Activated CD8-positive, alpha-beta memory T cell treated with anti-CD3 and anti-CD28 coated beads for 4 hours (primary cell): Measurements from ENCODE around the gene TSSK3.
"Not testable (repeated sequence)": the region's sequence is repeated elsewhere in the genome, so short reads cannot be mapped to it uniquely, and the experiment has no call there.

ENCODE experiments used
- DNase-seq, 2 donors: peaks; one replicate each; pipeline ENCODE4 v3.0.0-alpha.2; 2020; ENCODE audit warnings: low read depth in 2 of 2

Gene TSSK3

DNA sequence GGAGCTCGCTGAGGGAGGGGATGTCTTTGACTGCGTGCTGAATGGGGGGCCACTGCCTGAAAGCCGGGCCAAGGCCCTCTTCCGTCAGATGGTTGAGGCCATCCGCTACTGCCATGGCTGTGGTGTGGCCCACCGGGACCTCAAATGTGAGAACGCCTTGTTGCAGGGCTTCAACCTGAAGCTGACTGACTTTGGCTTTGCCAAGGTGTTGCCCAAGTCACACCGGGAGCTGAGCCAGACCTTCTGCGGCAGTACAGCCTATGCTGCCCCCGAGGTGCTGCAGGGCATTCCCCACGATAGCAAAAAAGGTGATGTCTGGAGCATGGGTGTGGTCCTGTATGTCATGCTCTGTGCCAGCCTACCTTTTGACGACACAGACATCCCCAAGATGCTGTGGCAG, 1.4 kb downstream of the TSSK3 start:
- DNase-seq, result no peak

- DNase-seq, result no peak
These were observed 2.5 kb downstream of the TSSK3 start for GRCh38 chr1:32364836-32365235.

- no peak for DNase-seq
These were observed 3.1 kb downstream of the TSSK3 start for GRCh38 chr1:32365445-32365844.

DNA sequence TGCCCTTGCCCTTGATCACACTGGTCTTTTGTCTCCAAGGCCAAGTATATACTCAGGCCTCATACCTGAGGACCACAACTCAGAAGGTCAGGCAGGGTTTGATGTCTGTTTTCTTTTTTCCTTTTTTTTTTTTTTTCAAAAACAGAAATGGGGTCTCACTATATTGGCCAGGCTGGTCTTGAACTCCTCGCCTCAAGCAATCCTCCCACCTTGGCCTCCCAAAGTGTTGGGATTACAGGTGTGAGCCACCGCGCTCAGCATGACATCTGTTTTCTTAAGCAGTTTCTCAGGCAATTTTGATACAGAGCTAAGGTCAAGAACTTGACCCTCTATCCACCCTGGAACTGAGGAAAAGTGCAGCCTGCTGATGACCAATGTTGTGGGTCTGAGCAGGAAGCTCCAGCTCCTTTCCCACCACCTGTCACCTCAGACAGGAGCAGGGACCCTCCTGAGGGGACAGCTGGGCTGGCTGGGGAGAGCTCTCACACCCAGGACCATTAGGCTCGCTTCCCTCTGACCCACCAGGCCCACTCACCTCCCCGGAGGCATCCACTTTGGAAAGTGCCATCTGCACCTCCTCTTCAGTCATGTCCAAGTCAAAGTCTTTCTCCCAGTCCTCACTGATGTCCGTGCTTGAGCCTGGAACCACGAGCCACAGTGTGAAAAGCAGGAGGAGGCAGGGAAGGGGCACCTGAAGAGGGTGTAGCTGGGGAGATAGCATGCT, 5.7 kb downstream of the TSSK3 start:
- DNase-seq, result no peak

- no peak for DNase-seq
These were observed 9.9 kb downstream of the TSSK3 start for GRCh38 chr1:32372149-32372756.

GRCh38 chr1:32373996-32374592, 11.8 kb downstream of the TSSK3 start:
- DNase-seq, result no peak

DNA sequence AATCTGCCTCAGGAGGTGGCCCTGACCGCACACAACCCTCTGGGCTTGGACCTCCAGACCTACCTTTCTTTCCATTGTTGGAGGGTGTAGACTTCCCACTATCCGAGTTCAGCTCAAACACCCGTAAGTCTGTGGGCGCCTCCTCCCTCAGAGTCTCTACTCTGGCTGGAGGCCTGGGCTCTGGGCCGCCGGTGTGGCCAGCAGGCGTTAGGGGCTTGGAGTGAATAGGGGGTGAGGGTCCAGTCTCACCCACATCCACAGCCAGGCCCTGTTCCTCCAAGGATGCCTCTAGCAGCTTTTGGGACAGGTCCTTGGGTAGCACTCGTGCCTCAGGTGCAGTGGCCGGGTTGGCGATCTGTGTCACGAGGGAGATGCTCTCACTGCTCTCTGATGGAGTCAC, 13.9 kb downstream of the TSSK3 start:
- no peak for DNase-seq

DNA sequence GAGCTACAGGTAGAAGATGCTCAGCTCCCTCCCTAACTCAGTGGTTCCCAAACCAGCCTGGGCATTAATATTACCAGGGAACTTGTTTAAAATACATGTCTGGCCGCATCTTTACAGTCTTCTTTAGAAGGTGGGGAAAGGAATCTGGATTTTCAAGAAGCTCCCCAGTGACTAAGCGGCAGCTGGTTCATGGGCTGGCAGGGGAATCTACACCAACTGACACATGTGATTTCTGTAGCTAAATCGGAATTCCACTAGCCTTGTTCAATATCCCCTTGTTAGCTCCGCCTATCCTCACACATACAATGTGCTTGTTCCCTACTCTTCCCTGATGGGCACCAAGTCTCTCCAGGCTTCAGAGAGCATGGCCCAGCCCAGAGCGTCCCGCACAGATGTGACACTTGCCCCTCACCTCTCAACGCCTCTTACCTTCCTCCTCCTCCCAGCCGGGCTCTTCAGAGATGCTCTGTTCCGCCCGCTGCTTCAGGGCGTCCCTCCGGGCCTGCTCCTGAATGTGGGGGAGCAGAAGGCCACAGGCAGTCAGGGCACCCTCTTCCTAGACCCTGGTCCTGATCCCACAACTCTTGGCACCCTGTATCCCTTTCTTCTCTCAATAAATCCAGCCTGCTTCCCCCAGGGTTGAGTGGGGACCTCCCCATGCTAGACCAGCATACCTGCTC, 15.3 kb downstream of the TSSK3 start:
- DNase-seq, result no peak

DNA sequence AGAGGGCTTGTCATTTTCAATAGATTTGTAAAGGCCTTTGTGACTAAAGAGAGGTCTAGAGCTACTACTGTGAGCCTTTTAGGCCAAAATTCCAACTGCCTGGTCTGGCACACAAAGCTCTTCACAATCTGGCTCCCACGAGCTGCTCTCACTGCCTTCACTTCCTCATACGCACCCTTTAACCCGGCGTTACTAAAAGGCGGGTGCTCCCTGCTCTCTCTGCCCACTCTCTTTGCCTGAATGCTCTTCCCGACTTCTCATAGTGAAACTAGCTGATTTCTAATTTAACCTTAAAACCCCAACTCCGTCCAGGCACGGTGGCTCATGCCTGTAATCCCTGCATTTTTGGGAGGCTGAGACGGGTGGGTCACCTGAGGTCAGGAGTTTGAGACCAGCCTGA, 17.7 kb downstream of the TSSK3 start:
- DNase-seq, result no peak

- no peak for DNase-seq
These were observed 24.5 kb downstream of the TSSK3 start for GRCh38 chr1:32386676-32387392.

DNA sequence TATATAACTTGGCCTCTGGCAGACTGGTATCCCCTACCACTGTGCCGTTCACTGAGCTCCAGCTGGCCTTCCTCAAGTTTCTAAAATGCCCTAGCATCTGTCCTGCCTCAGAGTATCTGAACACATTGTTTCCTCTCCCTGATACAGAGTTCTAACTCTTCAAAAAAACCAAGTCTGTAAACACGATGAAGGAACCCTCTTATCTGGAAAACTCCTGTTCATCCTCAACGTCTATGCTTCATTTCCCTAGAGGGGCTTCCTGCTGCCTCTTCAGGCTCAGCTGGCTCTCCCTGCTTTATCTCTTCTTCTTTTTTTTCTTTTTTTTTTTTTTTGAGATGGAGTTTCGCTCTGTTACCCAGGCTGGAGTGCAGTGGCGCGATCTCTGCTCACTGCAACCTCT, 26.3 kb downstream of the TSSK3 start:
- DNase-seq, result no peak

GRCh38 chr1:32390904-32391870, 28.8 kb downstream of the TSSK3 start:
- DNase-seq, result no peak

GRCh38 chr1:32392325-32392724, 30.0 kb downstream of the TSSK3 start:
- DNase-seq, result no peak

- DNase-seq, result no peak
These were observed 30.8 kb downstream of the TSSK3 start for GRCh38 chr1:32393136-32393535.

GRCh38 chr1:32393832-32394140, 31.4 kb downstream of the TSSK3 start:
- no peak for DNase-seq

GRCh38 chr1:32394141-32394889, 32.0 kb downstream of the TSSK3 start, which contains the start of gene BSDC1:
TSS of gene BSDC1 (minus strand) at chr1:32394441. CDS start at chr1:32394414, 27 bp downstream.
- peak; percentile 94 to 95 for DNase-seq

GRCh38 chr1:32394890-32395432, 32.6 kb downstream of the TSSK3 start:
- no peak for DNase-seq

GRCh38 chr1:32396524-32396923, 34.2 kb downstream of the TSSK3 start:
- not testable (repeated sequence) for DNase-seq

- no peak for DNase-seq
These were observed 36.1 kb downstream of the TSSK3 start for GRCh38 chr1:32398401-32398800.

- DNase-seq, result no peak
These were observed 37.5 kb downstream of the TSSK3 start for GRCh38 chr1:32399843-32400242.
